NCI-H2227 treated with DMSO at 0.1 percent for 48 hours (cell line): ENCODE measurements around the gene DCK.
"Not testable (repeated sequence)": the region's sequence is repeated elsewhere in the genome, so short reads cannot be mapped to it uniquely, and the experiment has no call there.

Experiments
- DNase-seq: peaks from one replicate; lab custom pipeline; 2025; lab: John Stamatoyannopoulos, UW

DCK gene

DNA sequence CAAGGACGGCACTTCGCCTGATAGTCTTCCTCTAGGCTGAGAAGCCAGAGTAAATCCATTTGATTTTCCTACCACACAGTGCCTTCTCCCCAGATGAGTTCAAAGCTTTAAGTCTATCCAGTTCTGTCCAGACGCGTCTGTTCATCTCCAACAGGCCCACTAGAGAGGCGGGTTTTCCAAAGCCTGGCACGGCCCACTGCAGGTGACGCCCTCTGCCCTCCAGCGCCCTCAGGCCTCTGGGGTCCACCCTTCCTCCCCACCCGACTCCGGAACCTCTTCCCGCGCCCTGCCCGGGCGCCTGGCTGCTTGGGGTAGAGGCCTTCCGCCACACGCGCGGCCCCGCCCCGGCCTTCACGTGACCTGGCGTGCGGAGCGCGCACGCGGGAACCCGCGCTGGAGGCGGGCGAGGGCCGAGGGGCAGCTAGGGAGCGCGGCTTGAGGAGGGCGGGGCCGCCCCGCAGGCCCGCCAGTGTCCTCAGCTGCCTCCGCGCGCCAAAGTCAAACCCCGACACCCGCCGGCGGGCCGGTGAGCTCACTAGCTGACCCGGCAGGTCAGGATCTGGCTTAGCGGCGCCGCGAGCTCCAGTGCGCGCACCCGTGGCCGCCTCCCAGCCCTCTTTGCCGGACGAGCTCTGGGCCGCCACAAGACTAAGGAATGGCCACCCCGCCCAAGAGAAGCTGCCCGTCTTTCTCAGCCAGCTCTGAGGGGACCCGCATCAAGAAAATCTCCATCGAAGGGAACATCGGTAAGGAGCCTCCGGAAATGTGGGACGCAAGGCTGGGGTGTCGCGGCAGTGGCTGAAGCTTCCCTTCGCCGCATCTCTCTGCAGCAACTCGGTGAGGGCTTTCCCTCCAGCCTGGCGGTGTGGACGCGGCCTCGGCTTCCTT is at the start of gene DCK:
Gene DCK, plus strand, starts transcription at position 469 of the 888 bp plus-strand sequence. Its CDS starts 187 bp downstream, at position 656.
- peak; percentile 72 for DNase-seq

DNA sequence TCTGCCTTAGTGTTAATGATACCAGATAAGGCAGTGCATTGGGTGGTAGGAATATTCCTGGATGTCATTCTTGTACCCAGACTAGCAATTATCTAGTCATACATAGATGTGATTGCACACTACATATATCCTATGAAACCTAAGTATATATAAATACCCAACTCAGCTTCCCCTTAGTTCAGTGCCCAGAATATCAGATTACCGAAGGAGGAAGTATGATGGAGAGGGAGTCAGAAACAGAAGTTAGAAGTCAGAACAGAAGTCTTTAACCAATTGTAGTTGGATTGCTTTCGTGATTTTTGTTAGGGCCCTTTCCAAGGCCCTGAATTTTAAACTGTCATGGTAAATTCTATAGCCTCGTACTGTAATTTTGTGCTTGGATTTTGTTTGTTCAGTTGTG is 48.4 kb upstream of the DCK start:
- DNase-seq: no peak

DNA sequence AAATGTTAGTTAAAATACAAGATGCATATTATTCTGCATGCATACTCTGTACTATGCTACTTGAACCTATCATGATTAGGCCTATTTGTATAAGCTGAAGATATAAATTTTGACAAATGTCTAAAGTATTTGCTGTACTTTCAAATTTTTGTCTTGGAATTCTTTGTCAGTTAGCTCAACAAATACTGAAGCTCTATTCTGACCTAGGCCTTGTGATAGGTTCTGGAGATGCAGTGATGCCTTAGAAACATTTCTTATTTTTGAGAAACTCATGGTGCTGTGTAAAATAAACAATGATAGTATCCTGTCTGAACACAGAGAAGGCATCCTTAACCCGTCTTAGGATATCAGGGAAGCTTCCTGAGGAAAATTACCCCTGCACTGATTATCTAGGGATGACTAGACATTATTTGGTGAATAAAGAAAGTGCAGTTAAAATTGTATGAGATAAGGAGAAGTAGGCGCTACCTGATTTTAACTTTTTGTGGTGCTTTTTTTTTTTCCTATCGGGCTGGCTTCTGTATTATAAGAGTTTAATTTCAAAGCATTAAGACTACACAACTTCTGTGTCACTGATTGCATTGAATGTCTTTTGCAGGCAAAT is 47.9 kb upstream of the DCK start:
- no peak for DNase-seq

DNA sequence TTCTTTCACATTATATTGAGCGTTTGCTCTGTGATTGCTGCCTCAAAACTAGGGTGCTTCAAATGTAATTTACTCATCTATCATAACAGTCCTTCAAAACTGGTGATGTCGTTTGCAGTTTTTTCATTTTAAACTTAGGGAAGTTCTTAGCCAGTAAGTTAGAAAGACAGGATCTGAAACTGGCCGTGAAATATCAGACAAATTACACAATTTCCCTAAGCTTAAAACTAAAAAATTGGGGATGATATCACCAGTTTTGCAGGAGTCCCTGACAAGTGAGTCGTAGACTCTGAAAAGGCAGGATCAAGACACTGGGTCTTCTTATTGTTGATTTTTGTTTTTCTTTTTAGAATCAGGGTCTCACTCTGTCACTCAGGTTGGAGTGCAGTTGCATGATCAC is 46.5 kb upstream of the DCK start:
- DNase-seq: no peak

DNA sequence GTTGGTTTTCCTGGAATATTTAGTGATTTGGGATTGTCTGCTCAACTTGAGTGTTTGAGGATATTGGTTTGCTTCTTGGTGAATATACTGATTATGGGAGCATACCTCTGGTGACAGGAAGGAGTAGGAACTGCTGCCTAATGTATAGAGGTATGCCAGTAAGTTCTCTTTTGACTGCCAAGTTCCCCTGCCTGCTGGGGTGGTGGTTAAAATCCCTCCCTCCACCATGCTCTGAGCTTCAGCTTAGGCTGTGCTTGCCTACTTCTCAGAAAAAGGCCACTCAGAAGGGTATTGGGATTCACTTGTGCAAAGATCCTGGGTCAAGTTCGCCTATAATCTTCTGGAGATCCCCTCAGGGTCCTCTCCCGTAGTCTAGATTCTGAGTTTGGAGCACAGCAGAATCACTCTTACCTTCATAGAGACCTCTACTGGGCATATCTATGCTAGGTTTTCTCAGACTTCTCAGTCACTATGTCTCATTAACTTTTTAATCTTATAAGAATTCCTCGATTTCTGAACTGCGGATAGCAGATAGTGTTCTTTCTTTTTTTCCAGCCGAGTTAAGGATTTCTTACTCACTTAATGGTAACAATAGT is 44.7 kb upstream of the DCK start:
- DNase-seq: no peak

DNA sequence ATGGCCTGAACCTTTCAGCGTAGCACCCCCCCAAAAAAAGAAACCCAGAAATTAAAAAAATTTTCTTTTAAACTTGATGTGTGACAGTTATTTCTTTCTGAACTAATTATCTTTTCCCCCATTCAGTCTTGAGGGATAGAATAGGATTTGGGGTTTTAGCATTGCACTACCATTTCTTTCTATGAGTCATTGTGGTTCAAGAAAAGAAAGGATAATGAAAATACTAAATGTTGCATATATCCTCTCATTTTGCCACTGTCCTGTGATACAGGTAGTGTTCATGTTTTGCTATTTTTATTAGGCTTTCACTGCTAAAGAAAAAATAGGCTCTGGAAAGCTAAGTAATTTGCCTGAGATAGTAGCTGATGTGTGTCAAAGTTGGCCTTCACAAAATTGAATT is 39.4 kb upstream of the DCK start:
- no peak for DNase-seq

DNA sequence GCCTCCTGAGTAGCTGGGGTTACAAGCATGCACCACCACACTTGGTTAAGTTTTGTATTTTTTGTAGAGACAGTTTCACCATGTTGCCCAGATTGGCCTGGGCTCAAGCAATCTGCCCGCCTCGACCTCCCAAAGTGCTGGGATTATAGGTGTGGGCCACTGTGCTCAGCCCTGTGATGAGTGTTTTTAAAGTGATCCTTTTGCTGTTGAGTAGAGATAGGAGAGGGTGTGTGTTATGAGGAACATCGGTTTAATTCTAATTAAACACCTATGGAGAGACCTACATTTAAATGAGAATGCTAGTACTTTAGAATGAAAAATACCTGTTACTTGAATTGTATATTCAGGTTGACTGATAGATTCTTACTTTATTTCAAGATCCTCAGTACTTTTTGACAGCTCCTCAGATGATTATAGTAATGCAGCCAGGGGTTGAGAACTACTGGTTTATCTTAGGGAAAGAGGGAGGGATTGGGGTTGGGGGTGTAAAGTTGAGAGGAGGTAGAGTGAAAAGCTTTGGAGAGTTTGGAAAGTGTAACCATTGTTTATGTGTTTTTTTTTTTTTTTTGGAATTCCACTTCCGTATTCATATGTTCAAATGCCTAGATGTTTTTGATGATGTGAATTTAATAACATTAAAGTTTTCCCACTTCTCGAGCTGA is 36.8 kb upstream of the DCK start:
- DNase-seq: no peak

DNA sequence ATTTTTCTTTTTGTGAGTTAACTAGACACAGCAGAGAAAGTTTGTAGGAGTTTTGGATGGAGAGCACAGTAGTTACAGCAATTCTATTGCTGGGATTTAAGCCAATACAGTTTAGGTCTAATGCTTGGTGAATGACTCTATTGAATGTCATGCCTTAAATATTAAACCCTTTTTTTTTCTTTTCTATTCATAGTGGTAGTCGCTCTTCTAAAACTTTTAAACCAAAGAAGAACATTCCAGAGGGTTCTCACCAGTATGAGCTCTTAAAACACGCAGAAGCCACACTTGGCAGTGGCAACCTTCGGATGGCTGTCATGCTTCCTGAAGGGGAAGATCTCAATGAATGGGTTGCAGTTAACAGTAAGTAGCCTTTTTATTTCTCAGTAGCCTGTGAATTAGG is 34.8 kb upstream of the DCK start:
- no peak for DNase-seq

DNA sequence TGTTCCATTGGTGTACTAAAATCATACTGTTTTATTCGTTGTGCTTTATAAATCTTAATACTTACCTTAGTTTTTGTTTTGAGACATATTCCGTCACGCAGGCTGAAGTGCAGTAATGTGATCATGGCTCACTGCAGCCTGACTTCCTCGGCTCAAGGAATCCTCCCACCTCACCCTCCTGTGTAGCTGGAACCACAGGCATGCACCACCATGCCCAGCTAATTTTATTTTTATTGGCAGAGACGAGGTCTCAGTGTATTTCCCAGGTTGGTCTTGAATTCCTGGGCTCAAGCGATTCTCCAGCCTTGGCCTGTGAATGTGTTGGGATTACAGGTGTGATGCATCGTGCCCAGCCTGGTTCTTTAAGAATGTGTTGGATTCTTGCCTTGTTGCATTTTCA is 24.4 kb upstream of the DCK start:
- DNase-seq: no peak

DNA sequence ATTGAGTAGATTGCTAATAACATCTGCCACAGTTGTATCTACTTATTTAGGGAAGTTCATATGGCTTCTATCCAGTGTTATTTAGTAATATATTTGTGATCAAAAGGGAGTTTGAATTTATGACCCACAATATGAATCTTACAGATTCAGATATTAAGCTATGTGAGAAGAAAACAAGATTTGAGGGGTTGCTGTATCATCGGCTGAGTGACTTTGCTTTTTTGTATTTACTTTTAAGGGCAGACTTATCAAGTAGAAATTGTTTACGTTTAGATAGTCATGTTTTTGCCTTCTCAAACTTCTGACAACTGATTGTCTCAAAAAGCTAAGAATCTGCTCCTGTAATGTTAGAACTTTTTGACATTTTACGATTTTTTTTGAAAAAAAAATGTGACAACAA is 17.2 kb upstream of the DCK start:
- no peak for DNase-seq

DNA sequence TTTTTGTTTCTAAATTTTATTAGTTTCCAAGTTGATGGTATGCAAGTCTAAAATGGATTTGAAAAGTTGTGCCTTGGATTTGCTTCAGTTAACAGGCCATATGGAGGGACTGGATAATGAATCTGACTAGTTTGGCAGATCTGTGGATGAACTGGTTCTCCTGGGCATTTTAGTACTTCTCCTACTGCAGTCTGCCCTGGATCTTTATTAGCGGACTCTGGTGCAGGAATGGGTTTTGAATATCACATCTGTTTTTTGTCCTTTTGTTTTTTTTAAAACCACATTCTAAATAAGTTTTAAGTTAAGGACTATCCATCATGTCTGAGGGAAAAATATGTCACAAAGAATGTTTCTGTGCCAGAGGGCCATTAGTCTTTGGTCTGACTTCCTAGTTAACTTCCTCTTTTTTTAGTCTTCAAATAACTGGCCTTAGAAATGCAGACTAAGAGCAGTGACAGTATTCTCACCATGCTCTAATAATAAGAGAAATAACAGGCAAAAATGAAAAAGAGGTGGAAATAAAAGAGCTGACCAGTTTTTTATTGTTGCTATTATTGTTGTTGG is 13.9 kb upstream of the DCK start:
- no peak for DNase-seq

DNA sequence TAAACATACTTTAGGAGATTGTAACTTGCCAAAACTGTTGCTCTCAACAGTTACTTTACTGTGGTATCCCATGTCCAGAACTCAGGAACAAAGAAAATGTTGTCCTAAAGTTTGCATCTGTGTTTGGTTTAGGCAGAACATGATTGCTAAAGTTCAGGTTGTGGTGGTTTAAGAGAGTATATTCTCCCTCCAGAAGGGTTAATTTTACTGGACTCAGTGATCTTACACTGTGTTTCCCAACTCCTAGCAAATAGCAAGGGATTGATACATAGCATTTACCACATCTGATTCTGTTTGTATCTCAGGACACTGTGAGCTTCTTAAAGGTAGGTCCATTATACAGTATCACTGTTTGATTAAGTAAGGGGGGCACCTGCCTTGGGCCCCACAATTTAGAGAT is 13.3 kb upstream of the DCK start:
- DNase-seq: no peak

DNA sequence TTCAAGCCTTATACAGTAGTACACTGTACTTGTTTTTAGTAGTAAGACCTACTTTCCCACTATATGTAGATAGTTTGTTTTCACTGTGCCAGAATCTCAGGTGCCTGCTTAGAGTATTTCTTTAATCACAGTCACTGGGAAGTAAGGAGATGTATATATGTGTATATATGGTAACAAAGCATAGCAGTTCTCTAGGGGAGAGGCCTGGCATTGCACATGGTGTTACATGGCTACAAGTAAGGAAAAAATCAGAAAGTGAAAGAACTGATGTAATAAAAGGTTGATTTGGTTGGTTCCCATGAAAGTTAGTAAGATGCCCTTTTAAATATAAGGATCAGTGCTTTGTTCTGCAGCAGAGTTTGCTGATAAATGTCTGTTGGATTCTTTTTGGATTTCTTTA is 9.3 kb upstream of the DCK start:
- DNase-seq: no peak

DNA sequence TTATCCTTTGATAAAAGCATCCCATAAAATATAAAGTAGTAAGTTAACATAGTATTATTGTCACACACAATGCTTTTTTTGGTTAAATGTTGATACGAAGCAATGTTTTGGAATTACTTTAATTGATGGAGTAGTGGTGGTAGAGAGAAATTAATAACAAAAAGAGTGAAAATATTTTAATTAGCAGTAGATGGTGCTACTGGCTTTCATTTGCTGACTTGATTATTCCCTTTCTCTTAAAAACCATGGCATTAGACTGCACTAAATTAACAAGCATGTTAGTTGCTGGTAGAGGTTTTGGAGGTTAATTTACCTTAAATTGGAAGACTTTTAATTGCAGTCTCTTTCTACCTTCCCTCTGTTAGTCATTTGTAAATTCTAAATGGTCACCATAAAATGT is 8.9 kb upstream of the DCK start:
- DNase-seq: no peak

DNA sequence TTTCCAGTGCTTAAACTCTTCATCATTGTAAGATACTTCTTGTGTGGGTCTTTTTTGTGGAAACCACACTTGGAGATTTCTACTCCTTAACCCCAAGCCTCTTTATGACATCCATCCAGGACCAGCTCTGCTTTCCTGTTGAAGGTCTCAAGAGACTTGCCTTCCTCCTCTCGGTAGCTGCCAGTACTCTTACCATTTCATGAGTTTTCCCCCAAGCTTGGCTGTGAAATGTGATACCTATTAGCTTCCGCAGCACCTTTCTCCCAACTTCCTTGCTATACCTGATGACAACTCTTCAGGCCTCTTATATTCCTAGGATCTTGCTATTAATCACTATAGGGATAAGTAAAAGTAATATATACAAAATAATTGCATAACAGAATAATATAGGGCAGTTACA is 1.9 kb upstream of the DCK start:
- DNase-seq: no peak

DNA sequence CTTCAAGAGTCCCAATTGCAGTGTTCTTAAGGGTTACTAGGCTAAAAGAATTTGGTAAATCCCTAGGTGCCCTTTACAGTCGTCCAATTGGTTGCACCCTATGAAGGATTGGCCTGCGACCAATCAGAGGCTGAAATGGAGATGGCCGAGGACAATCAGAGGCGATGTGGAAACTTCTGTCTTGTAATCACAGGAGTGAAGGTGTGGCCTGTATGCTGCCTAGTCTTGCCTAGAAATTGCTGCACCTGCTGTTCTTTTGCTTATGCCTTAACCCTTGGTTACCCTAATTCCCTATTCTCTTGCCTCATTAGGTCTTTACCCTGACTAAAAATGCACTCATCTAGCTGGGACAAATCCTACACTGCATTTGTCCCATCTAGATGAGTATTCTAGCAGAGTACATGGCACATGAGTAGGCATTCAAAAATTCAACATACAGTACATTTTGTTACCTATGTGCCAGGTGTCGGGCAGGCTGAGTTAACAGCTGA is 1.0 kb upstream of the DCK start:
- peak; percentile 34 for DNase-seq

DNA sequence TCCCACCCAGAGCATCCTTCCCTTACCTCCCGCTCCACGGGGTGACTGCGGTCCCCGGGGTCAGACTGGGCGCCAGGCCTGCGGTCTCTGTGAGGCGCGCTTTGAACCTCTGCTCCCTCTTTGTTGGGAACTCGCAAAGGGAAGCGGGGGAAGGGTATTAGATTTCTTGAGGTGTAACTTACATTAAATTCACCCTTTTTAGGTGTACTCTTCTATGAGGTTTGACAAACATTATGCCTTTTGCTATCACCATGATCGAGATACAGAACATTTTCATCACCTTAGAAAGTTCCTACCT is 569 bp downstream of the DCK start:
- DNase-seq: no peak

DNA sequence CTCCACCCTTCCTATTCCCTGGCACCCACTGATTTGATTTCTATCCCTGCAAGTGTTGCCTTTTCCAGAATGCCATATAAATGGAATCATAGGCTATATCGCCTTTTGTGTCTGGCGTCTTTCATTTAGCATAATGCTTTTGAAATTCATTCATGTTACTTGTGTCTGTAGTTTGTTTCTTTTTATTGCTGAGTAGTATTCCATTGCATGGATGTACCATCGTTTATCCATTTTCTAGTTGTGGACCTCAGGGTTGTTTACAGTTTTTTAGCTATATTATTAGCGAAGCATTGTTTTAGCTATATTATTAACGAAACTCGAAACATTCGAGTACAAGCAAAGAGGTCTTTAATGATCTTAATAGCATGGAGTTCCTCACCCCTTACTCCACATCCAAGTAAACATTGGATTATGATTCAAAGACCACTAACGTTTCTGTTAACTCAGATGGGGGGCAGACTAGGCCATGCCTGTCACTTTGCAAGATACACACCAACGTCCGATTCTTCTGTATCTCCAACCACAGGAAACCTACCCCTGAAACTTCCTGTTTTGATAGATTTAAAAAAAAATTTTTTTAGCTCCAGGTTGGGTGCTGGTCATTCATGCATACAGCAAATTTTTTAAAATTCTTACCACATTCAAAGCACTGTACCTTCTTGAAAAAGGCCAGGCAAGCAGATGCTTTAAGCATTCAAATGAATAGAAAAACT is 1.1 kb downstream of the DCK start:
- DNase-seq: no peak

DNA sequence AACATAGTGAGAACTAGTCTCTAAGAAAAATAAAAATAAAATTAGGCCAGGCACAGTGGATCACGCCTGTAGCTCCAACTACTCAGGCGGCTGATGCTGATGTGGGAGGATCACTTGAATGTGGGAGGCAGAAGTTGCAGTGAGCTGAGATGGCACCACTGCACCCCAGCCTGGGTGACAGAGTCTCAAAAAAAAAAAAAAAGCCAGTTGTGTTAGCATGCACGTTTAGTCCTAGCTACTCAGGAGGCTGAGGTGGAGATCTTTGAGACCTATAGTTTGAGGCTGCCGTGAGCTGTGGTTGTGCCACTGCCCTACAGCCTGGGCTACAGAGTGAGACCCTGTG is 2.5 kb downstream of the DCK start:
- DNase-seq: no peak

DNA sequence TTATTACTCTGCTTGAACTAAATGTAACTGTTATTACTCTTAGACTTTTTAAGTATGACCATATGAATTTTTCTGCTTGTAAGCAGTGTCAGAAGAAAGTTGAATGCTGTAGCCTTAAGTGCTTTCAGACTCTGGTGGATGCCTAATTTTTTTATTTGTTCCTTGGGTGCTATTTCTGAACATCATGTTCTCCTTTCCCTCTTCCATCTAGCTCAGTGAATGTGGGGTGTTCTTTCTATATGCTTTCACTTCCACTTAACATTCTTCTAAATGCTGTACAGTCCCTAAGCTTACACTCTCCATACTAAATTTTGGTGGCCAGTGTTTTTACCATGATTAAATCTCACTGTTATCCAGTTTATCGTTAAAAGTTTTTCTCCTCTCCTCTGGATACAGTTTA is 3.6 kb downstream of the DCK start:
- no peak for DNase-seq

DNA sequence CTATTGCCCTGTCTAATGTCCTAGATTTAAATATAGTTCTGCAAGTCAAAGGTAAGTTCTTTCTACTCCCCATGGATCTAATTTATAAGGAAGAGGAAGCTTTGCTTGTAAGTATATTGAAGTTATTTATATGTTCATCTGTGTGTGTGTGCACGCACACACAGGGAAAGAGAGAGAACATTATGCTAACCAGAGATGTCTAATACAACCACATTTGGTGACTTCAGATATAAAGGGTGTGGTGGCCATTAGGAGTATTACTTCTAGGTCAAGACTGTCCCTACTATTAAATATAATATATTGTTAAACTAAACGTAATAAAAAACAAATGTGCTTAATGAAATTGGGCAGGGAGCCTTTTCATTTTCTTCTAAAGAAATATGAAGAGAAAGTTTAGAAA is 4.1 kb downstream of the DCK start:
- no peak for DNase-seq

DNA sequence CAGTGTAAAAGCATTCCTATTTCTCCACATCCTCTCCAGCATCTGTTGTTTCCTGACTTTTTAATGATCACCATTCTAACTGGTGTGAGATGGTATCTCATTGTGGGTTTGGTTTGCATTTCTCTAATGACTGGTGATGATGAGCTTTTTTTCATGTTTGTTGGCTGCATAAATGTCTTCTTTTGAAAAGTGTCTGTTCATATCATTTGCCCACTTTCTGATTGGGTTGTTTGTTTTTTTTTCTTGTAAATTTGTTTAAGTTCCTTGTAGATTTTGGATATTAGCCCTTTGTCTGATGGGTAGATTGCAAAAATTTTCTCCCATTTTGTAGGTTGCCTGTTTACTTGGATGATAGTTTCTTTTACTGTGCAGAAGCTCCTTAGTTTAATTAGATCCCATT is 6.2 kb downstream of the DCK start:
- DNase-seq: not testable (repeated sequence)
